Measurements from ENCODE around the gene WFDC8. TPM values are rescaled to one million over a fixed set of nuclear protein-coding genes. Genes with fewer than 3 reads are reported as not detected.

Gene WFDC8
- total and polyA plus RNA-seq, 9 donors, result 0.23 TPM; not detected in 8

- Histone ChIP-seq H3K9me3 (no peaks in the 10 kb centered on the region), H3K36me3 (no peaks in the 10 kb centered on the region), H3K4me1 (ENCODE audit: insufficient read depth) (no peaks in the 10 kb centered on the region), H3K27ac (no peak overlapping the region), H3K4me3 (no peak overlapping the region), H3K27me3 (no peaks in the 10 kb centered on the region)
- TF ChIP-seq POLR2A (IDR thresholded peaks at IDR 0.05) (no peak), EP300 (IDR thresholded peaks at IDR 0.05) (no peak), CTCF (IDR thresholded peaks at IDR 0.05) (no peak)
- intact Hi-C loops (cut with DNase I), result no loop called here
- WGBS, 3 donors, result 14 to 25% (median 22%) methylated on average over 4 of the region's 4 CpGs
- no peak for DNase-seq
These were observed 32.0 kb upstream of the WFDC8 start for GRCh38 chr20:45611054-45611453.

GRCh38 chr20:45607810-45608209 lies 28.7 kb upstream of the WFDC8 start:
- 92 to 98% (median 94%) methylated on average over 1 of the region's 1 CpG for WGBS, 3 donors

GRCh38 chr20:45595235-45595634 lies 16.2 kb upstream of the WFDC8 start:
- no peak for TF ChIP-seq EP300 (IDR thresholded peaks at IDR 0.05)
- no peak for TF ChIP-seq POLR2A (IDR thresholded peaks at IDR 0.05)
- TF ChIP-seq CTCF (IDR thresholded peaks at IDR 0.05), result no peak
- Histone ChIP-seq H3K4me3 (no peak overlapping the region), H3K27me3 (no peaks in the 10 kb centered on the region), H3K27ac (no peak overlapping the region), H3K36me3 (no peaks in the 10 kb centered on the region), H3K9me3 (no peaks in the 10 kb centered on the region), H3K4me1 (ENCODE audit: insufficient read depth) (no peaks in the 10 kb centered on the region)
- intact Hi-C loops (cut with DNase I), result no loop called here
- DNase-seq, result no peak
- 0 to 50% (median 32%) methylated on average over 1 of the region's 1 CpG for WGBS, 3 donors

More at GRCh38 chr20:45607810-45608209, 28.7 kb upstream of the WFDC8 start:
- Histone ChIP-seq H3K27me3 (no peaks in the 10 kb centered on the region), H3K4me1 (ENCODE audit: insufficient read depth) (no peaks in the 10 kb centered on the region), H3K4me3 (no peak overlapping the region), H3K36me3 (no peaks in the 10 kb centered on the region), H3K9me3 (no peaks in the 10 kb centered on the region), H3K27ac (no peak overlapping the region)
- no peak for DNase-seq
- no peak for TF ChIP-seq EP300 (IDR thresholded peaks at IDR 0.05)
- TF ChIP-seq CTCF (IDR thresholded peaks at IDR 0.05), result no peak
- TF ChIP-seq POLR2A (IDR thresholded peaks at IDR 0.05), result no peak
- intact Hi-C loops (cut with DNase I), result no loop called here

- H3K4me3 ChIP-seq, result no peak overlapping the region
- WGBS, 3 donors, result 0 to 87% (median 45%) methylated on average over 1 of the region's 1 CpG
- H3K9me3 ChIP-seq, result peaks cover 0 to 5% of the 10 kb centered on the region in 2 donors
- H3K27ac ChIP-seq, result no peak overlapping the region
- no peak for DNase-seq
- H3K36me3 ChIP-seq, result no peaks in the 10 kb centered on the region
- no peaks in the 10 kb centered on the region for H3K4me1 ChIP-seq (ENCODE audit: insufficient read depth)
- TF ChIP-seq CTCF (IDR thresholded peaks at IDR 0.05), result no peak
- no peak for TF ChIP-seq POLR2A (IDR thresholded peaks at IDR 0.05)
- TF ChIP-seq EP300 (IDR thresholded peaks at IDR 0.05), result no peak
- intact Hi-C loops (cut with DNase I), result no loop called here
- H3K27me3 ChIP-seq, result no peaks in the 10 kb centered on the region
These were observed 14.4 kb upstream of the WFDC8 start for GRCh38 chr20:45593498-45593897.

Measured in ovary (tissue), 9 donors.